ENCODE results near the gene LRBA. TPM values are rescaled to one million over a fixed set of nuclear protein-coding genes. Genes with fewer than 3 reads are reported as not detected.

The LRBA gene
- total and polyA plus RNA-seq, 4 experiments from 2014 or later, result 17.1 to 64.5 (median 45.4) TPM

DNA sequence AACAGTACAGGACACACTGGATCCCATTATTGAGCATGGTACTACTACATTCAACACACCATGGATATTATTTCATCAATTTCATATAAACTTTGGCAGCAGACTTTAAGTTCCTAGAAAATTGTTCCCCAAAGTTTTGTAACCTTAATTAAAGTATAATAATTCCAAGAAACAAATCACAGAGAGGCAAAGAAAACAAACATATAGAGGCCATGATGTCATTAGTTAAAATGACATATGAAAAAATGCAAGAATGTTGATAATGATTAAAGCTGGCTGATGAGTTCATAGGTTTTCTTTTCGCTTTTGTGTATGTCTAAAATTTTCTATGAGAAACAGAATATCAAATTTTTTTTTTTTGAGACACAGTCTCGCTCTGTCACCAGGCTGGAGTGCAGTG lies 26.8 kb downstream of the LRBA start:
- intact Hi-C loops (cut with micrococcal nuclease), result no loop called here
- CTCF ChIA-PET (ENCODE audit: partially characterized antibody), result no interaction called here
- Mint-ChIP-seq H3K27ac (no peak overlapping the region), H3K36me3 (peaks cover 12 to 23% of the 10 kb centered on the region in 2 donors), H3K9me3 (peaks cover 0 to 5% (median 0%) of the 10 kb centered on the region in 8 donors), H3K27me3 (no peaks in the 10 kb centered on the region), H3K4me3 (no peak overlapping the region), H3K4me1 (peaks cover 29 to 45% (median 35%) of the 10 kb centered on the region in 4 donors)
- Histone ChIP-seq H3K9me3 (ENCODE audit: control insufficient read depth in 1 of 2, low read length in 2 of 2) (no peaks in the 10 kb centered on the region), H3K36me3 (ENCODE audit: insufficient read depth, low read length) (no peaks in the 10 kb centered on the region), H3K4me3 (ENCODE audit: low read length in 2 of 2) (no peak overlapping the region), H3K27me3 (ENCODE audit: insufficient read depth, low read length) (no peaks in the 10 kb centered on the region), H3K4me1 (ENCODE audit: insufficient read depth, low read length) (peaks cover 6% of the 10 kb centered on the region), H3K27ac (ENCODE audit: low read depth, low read length) (no peak overlapping the region)
- no peak for DNase-seq
- POLR2A ChIA-PET (ENCODE audit: partially characterized antibody), result no interaction called here

DNA sequence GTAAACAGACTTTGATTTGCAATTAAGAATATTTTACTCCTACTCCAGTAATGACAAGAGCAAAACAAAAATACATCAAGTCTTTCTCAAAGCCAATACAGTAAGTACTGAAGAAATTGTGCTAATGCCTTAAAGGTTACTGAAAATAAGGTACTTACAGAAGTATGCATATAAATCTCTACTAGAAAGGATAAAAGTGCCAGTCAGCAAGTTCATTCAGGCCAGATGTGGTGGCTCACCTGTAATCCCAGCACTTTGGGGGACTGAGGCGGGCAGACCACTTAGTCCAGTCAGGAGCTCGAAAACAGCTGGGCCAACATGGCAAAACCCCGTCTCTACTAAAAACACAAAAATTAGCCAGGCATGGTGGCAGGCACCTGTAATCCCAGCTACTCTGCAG lies 27.9 kb downstream of the LRBA start:
- H3K9me3 ChIP-seq (ENCODE audit: control insufficient read depth in 1 of 2, low read length in 2 of 2), result no peaks in the 10 kb centered on the region
- no peaks in the 10 kb centered on the region for H3K27me3 Mint-ChIP-seq
- H3K36me3 ChIP-seq (ENCODE audit: insufficient read depth, low read length), result no peaks in the 10 kb centered on the region
- H3K9me3 Mint-ChIP-seq, result peaks cover 0 to 5% (median 0%) of the 10 kb centered on the region in 8 donors
- DNase-seq, result no peak
- H3K4me1 Mint-ChIP-seq, result peaks cover 29 to 50% (median 39%) of the 10 kb centered on the region in 4 donors
- H3K4me3 ChIP-seq (ENCODE audit: low read length in 2 of 2), result no peak overlapping the region
- H3K36me3 Mint-ChIP-seq, result peaks cover 16 to 22% of the 10 kb centered on the region in 2 donors
- no peak overlapping the region for H3K4me3 Mint-ChIP-seq
- peaks cover 14% of the 10 kb centered on the region for H3K4me1 ChIP-seq (ENCODE audit: insufficient read depth, low read length)
- H3K27ac ChIP-seq (ENCODE audit: low read depth, low read length), result no peak overlapping the region
- H3K27me3 ChIP-seq (ENCODE audit: insufficient read depth, low read length), result no peaks in the 10 kb centered on the region
- H3K27ac Mint-ChIP-seq, result peak overlapping the region in 3 of 7 donors; percentile 7 to 31 (median 11)
- ChIA-PET CTCF (ENCODE audit: partially characterized antibody) (interaction anchor here (1.0 kb wide), 1 partner anchor 1970 kb away, joined by 3 read pairs; no protein-coding TSS in a partner anchor), POLR2A (ENCODE audit: partially characterized antibody) (no interaction called here)
- intact Hi-C loops (cut with micrococcal nuclease), result no loop called here

DNA sequence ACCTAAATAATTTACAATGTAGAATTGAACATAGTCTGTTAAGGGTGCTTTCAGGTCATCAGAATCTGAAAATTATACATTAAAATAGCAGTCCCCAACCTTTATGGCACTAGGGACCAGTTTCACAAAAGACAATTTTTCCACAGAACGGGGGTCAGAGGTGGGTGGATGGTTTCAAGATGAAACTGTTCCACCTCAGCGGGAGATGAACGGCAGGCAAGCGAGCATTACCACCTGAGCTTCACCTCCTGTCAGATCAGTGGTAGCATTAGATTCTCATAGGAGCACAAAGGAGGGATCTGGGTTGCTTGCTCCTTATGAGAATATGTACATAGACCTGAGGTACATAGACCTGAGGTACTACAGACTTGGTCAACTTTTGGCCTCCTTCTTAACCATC lies 29.0 kb downstream of the LRBA start:
- Mint-ChIP-seq H3K36me3 (peaks cover 11 to 12% of the 10 kb centered on the region in 2 donors), H3K4me1 (peaks cover 23 to 49% (median 31%) of the 10 kb centered on the region in 4 donors), H3K9me3 (peaks cover 0 to under 1% (median 0%) of the 10 kb centered on the region in 8 donors), H3K27me3 (no peaks in the 10 kb centered on the region), H3K27ac (peak overlapping the region in 2 of 7 donors; percentile 19 to 30), H3K4me3 (no peak overlapping the region)
- Histone ChIP-seq H3K4me3 (ENCODE audit: low read length in 2 of 2) (no peak overlapping the region), H3K9me3 (ENCODE audit: control insufficient read depth in 1 of 2, low read length in 2 of 2) (no peaks in the 10 kb centered on the region), H3K27ac (ENCODE audit: low read depth, low read length) (no peak overlapping the region), H3K27me3 (ENCODE audit: insufficient read depth, low read length) (no peaks in the 10 kb centered on the region), H3K4me1 (ENCODE audit: insufficient read depth, low read length) (peaks cover 14% of the 10 kb centered on the region), H3K36me3 (ENCODE audit: insufficient read depth, low read length) (no peaks in the 10 kb centered on the region)
- CTCF ChIA-PET (ENCODE audit: partially characterized antibody), result no interaction called here
- POLR2A ChIA-PET (ENCODE audit: partially characterized antibody), result no interaction called here
- DNase-seq, result no peak
- intact Hi-C loops (cut with micrococcal nuclease), result no loop called here

DNA sequence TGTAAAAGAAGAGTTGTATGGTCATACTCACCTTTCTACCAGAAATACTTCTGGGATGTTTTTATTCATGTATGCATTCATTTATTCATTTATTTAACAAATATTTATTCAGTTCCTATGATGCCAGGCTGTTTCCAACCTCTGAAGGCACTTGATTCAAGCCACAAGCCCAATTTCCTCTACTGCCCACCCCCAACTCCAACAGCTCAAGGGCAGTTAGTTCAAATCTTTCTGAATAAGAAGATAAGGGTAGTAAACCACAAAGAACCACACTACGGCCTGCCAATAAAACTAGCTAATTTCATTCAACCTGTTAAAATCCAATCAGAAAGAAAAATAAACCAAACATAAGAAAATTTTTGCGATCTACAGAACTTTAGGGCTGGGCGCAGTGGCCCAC lies 31.2 kb downstream of the LRBA start:
- Mint-ChIP-seq H3K4me1 (peaks cover 34 to 62% (median 43%) of the 10 kb centered on the region in 4 donors), H3K4me3 (no peak overlapping the region), H3K9me3 (peaks cover 0 to 11% (median 2%) of the 10 kb centered on the region in 8 donors), H3K36me3 (peaks cover 25% of the 10 kb centered on the region in 2 donors), H3K27ac (no peak overlapping the region), H3K27me3 (no peaks in the 10 kb centered on the region)
- no peaks in the 10 kb centered on the region for H3K9me3 ChIP-seq (ENCODE audit: control insufficient read depth in 1 of 2, low read length in 2 of 2)
- intact Hi-C loops (cut with micrococcal nuclease), result no loop called here
- peaks cover 19% of the 10 kb centered on the region for H3K4me1 ChIP-seq (ENCODE audit: insufficient read depth, low read length)
- ChIA-PET POLR2A (ENCODE audit: partially characterized antibody) (no interaction called here), CTCF (ENCODE audit: partially characterized antibody) (interaction anchor here (0.6 kb wide), 1 partner anchor 22 kb away, joined by 3 read pairs; no protein-coding TSS in a partner anchor)
- H3K27me3 ChIP-seq (ENCODE audit: insufficient read depth, low read length), result no peaks in the 10 kb centered on the region
- no peak overlapping the region for H3K27ac ChIP-seq (ENCODE audit: low read depth, low read length)
- no peaks in the 10 kb centered on the region for H3K36me3 ChIP-seq (ENCODE audit: insufficient read depth, low read length)
- no peak for DNase-seq
- H3K4me3 ChIP-seq (ENCODE audit: low read length in 2 of 2), result no peak overlapping the region

DNA sequence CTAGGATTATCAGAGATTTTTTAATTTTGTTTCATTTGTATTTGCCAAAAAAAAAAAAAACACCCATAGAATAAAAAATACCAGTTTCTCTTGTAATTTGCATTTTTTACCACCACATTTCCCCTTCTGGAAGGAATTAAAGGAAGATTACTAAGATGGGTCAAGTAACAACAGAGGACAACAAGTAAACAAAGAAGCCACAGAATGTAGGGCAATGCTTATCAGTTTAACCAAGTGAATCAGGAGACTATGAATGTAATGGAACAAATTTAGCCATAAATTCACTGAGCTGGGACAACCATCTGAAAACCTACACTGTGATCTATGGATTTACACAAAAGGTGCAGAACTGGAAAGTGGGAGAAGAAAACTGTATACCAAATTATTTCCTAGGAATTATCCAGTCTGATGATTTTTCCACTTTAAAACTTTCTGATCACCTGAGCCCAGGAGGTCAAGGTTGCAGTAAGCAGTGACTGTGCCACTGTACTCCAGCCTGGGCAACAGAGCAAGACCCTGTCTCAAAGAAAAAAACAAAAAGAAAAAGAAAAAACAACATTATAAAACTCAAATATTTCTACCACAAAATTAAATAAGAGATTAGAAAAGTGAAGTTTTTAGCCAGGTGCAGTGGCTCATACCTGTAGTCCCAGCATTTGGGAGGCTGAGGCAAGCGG lies 32.4 kb downstream of the LRBA start:
- peak overlapping the region in 1 of 7 donors; percentile 31 for H3K27ac Mint-ChIP-seq
- no peak overlapping the region for H3K4me3 Mint-ChIP-seq
- CTCF ChIA-PET (ENCODE audit: partially characterized antibody), result no interaction called here

DNA sequence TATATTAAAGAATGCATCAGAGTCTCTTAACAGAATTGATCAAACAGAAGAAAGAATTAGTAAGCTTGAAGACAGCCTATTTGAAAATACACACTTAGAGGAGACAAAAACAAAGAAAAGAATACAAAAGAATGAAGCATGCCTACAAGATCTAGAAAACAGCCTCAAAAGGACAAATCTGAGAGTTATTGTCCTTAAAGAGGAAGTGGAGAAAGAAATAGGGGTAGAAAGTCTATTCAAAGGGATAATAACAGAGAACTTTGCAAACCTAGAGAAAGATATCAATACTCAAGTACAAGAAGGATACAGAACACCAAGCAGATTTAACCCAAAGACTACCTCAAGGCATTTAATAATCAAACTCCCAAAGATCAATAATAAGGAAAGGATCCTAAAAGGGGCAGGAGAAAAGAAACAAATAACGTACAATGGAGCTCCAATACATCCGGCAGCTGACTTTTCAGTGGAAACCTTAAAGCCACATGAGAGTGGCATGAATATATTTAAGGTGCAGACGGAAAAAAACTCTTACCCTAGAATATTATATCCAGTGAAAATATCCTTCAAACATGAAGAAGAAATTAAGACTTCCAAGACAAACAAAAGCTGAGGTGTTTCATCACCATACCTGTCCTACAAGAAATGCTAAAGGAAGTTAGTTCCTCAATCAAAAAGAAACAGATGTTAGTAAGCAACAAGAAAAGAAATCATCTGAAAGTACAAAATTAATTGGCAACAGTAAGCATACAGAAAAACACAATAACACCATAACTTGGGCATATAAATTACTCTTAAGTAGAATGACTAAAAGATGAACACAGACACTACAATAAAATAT lies 36.1 kb downstream of the LRBA start:
- Histone ChIP-seq H3K27me3 (ENCODE audit: insufficient read depth, low read length) (no peaks in the 10 kb centered on the region), H3K4me1 (ENCODE audit: insufficient read depth, low read length) (peaks cover 27% of the 10 kb centered on the region), H3K27ac (ENCODE audit: low read depth, low read length) (no peak overlapping the region), H3K9me3 (ENCODE audit: control insufficient read depth in 1 of 2, low read length in 2 of 2) (no peaks in the 10 kb centered on the region), H3K36me3 (ENCODE audit: insufficient read depth, low read length) (no peaks in the 10 kb centered on the region), H3K4me3 (ENCODE audit: low read length in 2 of 2) (no peak overlapping the region)
- Mint-ChIP-seq H3K4me1 (peaks cover 47 to 78% (median 60%) of the 10 kb centered on the region in 4 donors), H3K27me3 (no peaks in the 10 kb centered on the region), H3K27ac (peak overlapping the region in 2 of 7 donors; percentile 20 to 66), H3K9me3 (peaks cover 0 to 13% (median 4%) of the 10 kb centered on the region in 8 donors), H3K36me3 (peaks cover 22 to 34% of the 10 kb centered on the region in 2 donors), H3K4me3 (peak overlapping the region in 3 of 8 donors; percentile 2 to 55 (median 47))
- DNase-seq, result no peak
- ChIA-PET POLR2A (ENCODE audit: partially characterized antibody) (no interaction called here), CTCF (ENCODE audit: partially characterized antibody) (interaction anchor here (0.6 to 2.0 kb wide), 3 partner anchors 11 to 79 kb away, joined by 4 to 7 read pairs (median 6); no protein-coding TSS in a partner anchor)
- intact Hi-C loops (cut with micrococcal nuclease), result no loop called here

More for the DNA sequence above, 32.4 kb downstream of the LRBA start:
- no peak for DNase-seq
- no peaks in the 10 kb centered on the region for H3K27me3 ChIP-seq (ENCODE audit: insufficient read depth, low read length)
- intact Hi-C loops (cut with micrococcal nuclease), result no loop called here
- H3K9me3 ChIP-seq (ENCODE audit: control insufficient read depth in 1 of 2, low read length in 2 of 2), result no peaks in the 10 kb centered on the region
- Mint-ChIP-seq H3K36me3 (peaks cover 26 to 34% of the 10 kb centered on the region in 2 donors), H3K4me1 (peaks cover 43 to 69% (median 51%) of the 10 kb centered on the region in 4 donors), H3K27me3 (no peaks in the 10 kb centered on the region), H3K9me3 (peaks cover 0 to 13% (median 4%) of the 10 kb centered on the region in 8 donors)
- POLR2A ChIA-PET (ENCODE audit: partially characterized antibody), result no interaction called here
- H3K4me1 ChIP-seq (ENCODE audit: insufficient read depth, low read length), result peaks cover 19% of the 10 kb centered on the region
- H3K4me3 ChIP-seq (ENCODE audit: low read length in 2 of 2), result no peak overlapping the region
- no peak overlapping the region for H3K27ac ChIP-seq (ENCODE audit: low read depth, low read length)
- H3K36me3 ChIP-seq (ENCODE audit: insufficient read depth, low read length), result no peaks in the 10 kb centered on the region
